ENCODE data around the gene DDX56.

DNA sequence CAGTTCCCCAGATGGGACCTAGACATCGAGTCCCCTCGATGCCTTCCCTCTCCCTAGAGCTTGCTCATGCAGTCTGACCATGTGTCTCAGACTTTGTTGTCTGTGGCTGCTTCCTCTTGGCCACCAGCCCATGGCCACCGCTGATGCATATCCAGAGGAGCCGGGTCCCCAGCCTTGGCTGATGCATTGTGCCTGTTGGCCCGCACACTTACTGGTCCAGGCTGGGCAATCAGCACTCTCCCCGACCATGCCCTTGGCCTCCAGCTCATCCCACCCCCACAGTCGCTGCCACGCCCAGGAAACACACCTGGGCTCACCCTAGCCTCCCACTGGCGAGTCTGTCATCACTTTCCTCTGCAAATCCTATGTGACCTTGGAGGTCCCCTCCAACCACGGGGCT is 42.7 kb downstream of the DDX56 start:
- TF ChIP-seq, protein P1, sequence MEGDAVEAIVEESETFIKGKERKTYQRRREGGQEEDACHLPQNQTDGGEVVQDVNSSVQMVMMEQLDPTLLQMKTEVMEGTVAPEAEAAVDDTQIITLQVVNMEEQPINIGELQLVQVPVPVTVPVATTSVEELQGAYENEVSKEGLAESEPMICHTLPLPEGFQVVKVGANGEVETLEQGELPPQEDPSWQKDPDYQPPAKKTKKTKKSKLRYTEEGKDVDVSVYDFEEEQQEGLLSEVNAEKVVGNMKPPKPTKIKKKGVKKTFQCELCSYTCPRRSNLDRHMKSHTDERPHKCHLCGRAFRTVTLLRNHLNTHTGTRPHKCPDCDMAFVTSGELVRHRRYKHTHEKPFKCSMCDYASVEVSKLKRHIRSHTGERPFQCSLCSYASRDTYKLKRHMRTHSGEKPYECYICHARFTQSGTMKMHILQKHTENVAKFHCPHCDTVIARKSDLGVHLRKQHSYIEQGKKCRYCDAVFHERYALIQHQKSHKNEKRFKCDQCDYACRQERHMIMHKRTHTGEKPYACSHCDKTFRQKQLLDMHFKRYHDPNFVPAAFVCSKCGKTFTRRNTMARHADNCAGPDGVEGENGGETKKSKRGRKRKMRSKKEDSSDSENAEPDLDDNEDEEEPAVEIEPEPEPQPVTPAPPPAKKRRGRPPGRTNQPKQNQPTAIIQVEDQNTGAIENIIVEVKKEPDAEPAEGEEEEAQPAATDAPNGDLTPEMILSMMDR (IDR thresholded peaks at IDR 0.05; ENCODE audit: low read depth, low read length): no peak
- TF ChIP-seq EZH2phosphoT487 (IDR thresholded peaks at IDR 0.05; ENCODE audit: low read depth): no peak
